SU-DHL-6 (cell line): ENCODE measurements around the gene PPM1H.

Experiments
- H2AFZ ChIP-seq: fragments of 200-600 bp; sonication (generic); 2 replicates; pipeline ENCODE4 v1.6.1; 2014; ENCODE audit warnings: low read depth, mild to moderate bottlenecking, moderate library complexity, mixed read lengths, antibody characterized with exemption, low read length; ENCODE audit not compliant: severe bottlenecking
- H3F3A ChIP-seq: fragments of 200-600 bp; shearing (Covaris generic); 2 replicates; pipeline ENCODE4 v1.6.0; 2016; ENCODE audit warnings: antibody characterized with exemption, mild to moderate bottlenecking; ENCODE audit not compliant: insufficient read depth
- H3K27ac ChIP-seq: fragments of 200-600 bp; sonication (generic); 2 replicates; pipeline ENCODE4 v1.5.1; 2016; ENCODE audit warnings: low read depth, mild to moderate bottlenecking, low read length, moderate library complexity, mixed read lengths
- H3K27me3 ChIP-seq: fragments of 200-600 bp; sonication (generic), shearing (Covaris generic); 2 replicates; pipeline ENCODE4 v1.6.0; 2014; ENCODE audit warnings: mild to moderate bottlenecking, low read length
- H3K36me3 ChIP-seq: fragments of 200-600 bp; sonication (generic); 2 replicates; pipeline ENCODE4 v1.6.1; 2014; ENCODE audit warnings: mild to moderate bottlenecking, low read length, mixed read lengths
- H3K4me2 ChIP-seq: fragments of 300-600, 200-600 bp; shearing (Covaris generic), sonication (generic); 2 replicates; pipeline ENCODE4 v1.6.0; 2014; ENCODE audit warnings: low read length, low read depth, mild to moderate bottlenecking; ENCODE audit not compliant: poor library complexity, severe bottlenecking
- H3K4me3 ChIP-seq: fragments of 200-600 bp; sonication (generic); 2 replicates; pipeline ENCODE4 v1.5.1; 2014; ENCODE audit warnings: antibody characterized with exemption, low read length, mild to moderate bottlenecking, mixed read lengths; ENCODE audit not compliant: insufficient read depth, poor library complexity, severe bottlenecking
- H3K79me2 ChIP-seq: fragments of 200-600 bp; sonication (generic); 2 replicates; pipeline ENCODE4 v1.6.1; 2014; ENCODE audit warnings: mild to moderate bottlenecking, low read length, moderate library complexity; ENCODE audit not compliant: insufficient read depth
- H3K9ac ChIP-seq: fragments of 200-600 bp; sonication (generic); 2 replicates; pipeline ENCODE4 v1.7.0; 2014; ENCODE audit warnings: mild to moderate bottlenecking, low read length
- H3K9me2 ChIP-seq: fragments of 200-600 bp; sonication (generic); replicated peaks from 2 replicates; pipeline ENCODE4 v1.6.1; 2014; ENCODE audit warnings: low read length; ENCODE audit not compliant: insufficient read depth
- H3K9me3 ChIP-seq: fragments of 200-600 bp; sonication (generic); 2 replicates; pipeline ENCODE4 v1.6.1; 2014; ENCODE audit warnings: low read length, mixed read lengths; ENCODE audit not compliant: insufficient read depth
- H4K20me1 ChIP-seq: fragments of 200-600 bp; sonication (generic); 2 replicates; pipeline ENCODE4 v1.6.1; 2014; ENCODE audit warnings: low read depth, mild to moderate bottlenecking, antibody characterized with exemption, low read length, moderate library complexity, mixed read lengths
- CTCF ChIP-seq: fragments of 200-600 bp; sonication (generic); IDR thresholded peaks from one replicate; pipeline ENCODE4 v1.5.1; 2017; ENCODE audit warnings: antibody characterized with exemption, mild to moderate bottlenecking, low read length, moderate library complexity; ENCODE audit not compliant: insufficient read depth, poor library complexity, severe bottlenecking
- EZH2phosphoT487 ChIP-seq: fragments of 200-600 bp; sonication (generic), shearing (Covaris generic); conservative IDR thresholded peaks from 2 replicates; pipeline ENCODE4 v1.6.1; 2018; ENCODE audit warnings: mild to moderate bottlenecking, antibody characterized with exemption, low read length, moderate library complexity, mixed read lengths

PPM1H gene

GRCh38 chr12:62651138-62651537, 283.8 kb downstream of the PPM1H start:
- Histone ChIP-seq H3K27ac (no peak overlapping the region), H3K79me2 (no peaks in the 10 kb centered on the region), H3K27me3 (no peaks in the 10 kb centered on the region), H4K20me1 (no peaks in the 10 kb centered on the region), H3K9me3 (no peaks in the 10 kb centered on the region), H3K36me3 (no peaks in the 10 kb centered on the region), H3K9me2 (no peaks in the 10 kb centered on the region), H3K4me2 (no peak overlapping the region), H3K4me3 (no peak overlapping the region), H2AFZ (no peak overlapping the region), H3K9ac (no peak overlapping the region), H3F3A (no peaks in the 10 kb centered on the region)
- no peak for TF ChIP-seq EZH2phosphoT487
- TF ChIP-seq CTCF: no peak

GRCh38 chr12:62649412-62650138, 285.4 kb downstream of the PPM1H start:
- Histone ChIP-seq H3K79me2 (no peaks in the 10 kb centered on the region), H3K9me3 (no peaks in the 10 kb centered on the region), H3K4me2 (no peak overlapping the region), H3K9ac (no peak overlapping the region), H4K20me1 (no peaks in the 10 kb centered on the region), H3K27me3 (no peaks in the 10 kb centered on the region), H3K36me3 (no peaks in the 10 kb centered on the region), H3F3A (no peaks in the 10 kb centered on the region), H3K27ac (no peak overlapping the region), H3K9me2 (no peaks in the 10 kb centered on the region), H3K4me3 (no peak overlapping the region), H2AFZ (no peak overlapping the region)
- TF ChIP-seq CTCF (no peak), EZH2phosphoT487 (no peak)

- H3K4me3 ChIP-seq: no peak overlapping the region
- no peak overlapping the region for H2AFZ ChIP-seq
- no peak overlapping the region for H3K9ac ChIP-seq
- no peak for TF ChIP-seq CTCF
- no peak for TF ChIP-seq EZH2phosphoT487
- H3K27ac ChIP-seq: no peak overlapping the region
- no peaks in the 10 kb centered on the region for H3K79me2 ChIP-seq
- no peaks in the 10 kb centered on the region for H3K36me3 ChIP-seq
- H3K27me3 ChIP-seq: no peaks in the 10 kb centered on the region
- H4K20me1 ChIP-seq: no peaks in the 10 kb centered on the region
- no peaks in the 10 kb centered on the region for H3F3A ChIP-seq
- no peaks in the 10 kb centered on the region for H3K9me3 ChIP-seq
- no peaks in the 10 kb centered on the region for H3K9me2 ChIP-seq
- H3K4me2 ChIP-seq: no peak overlapping the region
Measured at GRCh38 chr12:62647586-62647985, 287.4 kb downstream of the PPM1H start.
